OCI-LY3 (cell line): ENCODE data around the gene PRR23B.

Source experiments
- H2AFZ ChIP-seq: fragments of 200-600, 300-600 bp; shearing (Covaris generic); 2 replicates; pipeline ENCODE4 v1.6.0; 2014; ENCODE audit warnings: antibody characterized with exemption, low read depth, low read length
- H3K27ac ChIP-seq: fragments of 200-600, 300-600 bp; sonication (generic); 2 replicates; pipeline ENCODE4 v1.5.1; 2014; ENCODE audit warnings: mild to moderate bottlenecking, low read length, moderate library complexity, mixed read lengths
- H3K27me3 ChIP-seq: fragments of 200-600, 300-600 bp; sonication (generic); 2 replicates; pipeline ENCODE4 v1.6.1; 2014; ENCODE audit warnings: low read depth, low read length, mixed read lengths
- H3K36me3 ChIP-seq: fragments of 200-600, 300-600 bp; sonication (generic); replicated peaks from 2 replicates; pipeline ENCODE3; 2014; ENCODE audit warnings: low read depth, low read length, mixed read lengths
- H3K4me1 ChIP-seq: fragments of 300-600, 200-600 bp; sonication (generic); 2 replicates; pipeline ENCODE4 v1.6.1; 2014; ENCODE audit warnings: low read length, mixed read lengths
- H3K4me2 ChIP-seq: fragments of 200-600, 300-600 bp; sonication (generic); 2 replicates; pipeline ENCODE4 v1.6.1; 2014; ENCODE audit warnings: low read length, mixed read lengths
- H3K4me3 ChIP-seq: fragments of 300-600, 200-600 bp; sonication (generic); 2 replicates; pipeline ENCODE4 v1.5.1; 2014; ENCODE audit warnings: antibody characterized with exemption, mild to moderate bottlenecking, low read length, moderate library complexity
- H3K79me2 ChIP-seq: fragments of 300-600, 200-600 bp; shearing (Covaris generic); 2 replicates; pipeline ENCODE4 v1.6.1; 2014; ENCODE audit warnings: mild to moderate bottlenecking, low read length, mixed read lengths
- H3K9ac ChIP-seq: fragments of 300-600, 200-600 bp; shearing (Covaris generic); 2 replicates; pipeline ENCODE4 v1.6.0; 2014; ENCODE audit warnings: mild to moderate bottlenecking, low read length, moderate library complexity
- H3K9me3 ChIP-seq: fragments of 200-600, 300-600 bp; shearing (Covaris generic); 2 replicates; pipeline ENCODE4 v1.6.1; 2014; ENCODE audit warnings: low read length, mixed read lengths; ENCODE audit not compliant: insufficient read depth
- H4K20me1 ChIP-seq: fragments of 200-600, 300-600 bp; sonication (generic); 2 replicates; pipeline ENCODE4 v1.6.1; 2016; ENCODE audit warnings: low read length, mixed read lengths; ENCODE audit not compliant: insufficient read depth
- EZH2phosphoT487 ChIP-seq: fragments of 200-600 bp; shearing (Covaris generic); IDR thresholded peaks from 2 replicates; pipeline ENCODE4 v1.6.1; 2018; ENCODE audit warnings: antibody characterized with exemption, mixed run types, low read depth
- TF ChIP-seq, protein P1 (sequence below): fragments of 200-600, 300-600 bp; sonication (generic); IDR thresholded peaks from 2 replicates; pipeline ENCODE4 v1.5.1; 2014; ENCODE audit warnings: antibody characterized with exemption, low read length, low read depth

The PRR23B gene

DNA sequence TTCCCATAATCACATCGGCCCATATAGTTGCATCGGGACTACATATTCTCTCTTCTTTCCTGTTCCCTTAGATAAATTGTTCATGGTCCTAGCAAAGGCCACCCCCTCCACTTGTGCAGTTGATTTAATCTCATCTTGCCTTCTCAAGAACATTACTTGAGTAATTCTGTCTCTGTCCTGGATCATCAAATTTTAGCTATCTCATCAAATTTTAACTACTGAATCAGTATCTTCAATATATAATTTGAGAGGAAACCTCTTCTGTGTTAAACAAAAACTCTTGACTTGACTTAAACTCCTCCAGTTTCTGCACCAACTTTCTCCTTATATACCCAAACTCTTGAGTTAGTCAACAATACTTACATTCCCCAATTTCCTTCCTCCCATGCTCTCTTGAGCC lies 4.2 kb upstream of the PRR23B start:
- TF ChIP-seq, protein P1, sequence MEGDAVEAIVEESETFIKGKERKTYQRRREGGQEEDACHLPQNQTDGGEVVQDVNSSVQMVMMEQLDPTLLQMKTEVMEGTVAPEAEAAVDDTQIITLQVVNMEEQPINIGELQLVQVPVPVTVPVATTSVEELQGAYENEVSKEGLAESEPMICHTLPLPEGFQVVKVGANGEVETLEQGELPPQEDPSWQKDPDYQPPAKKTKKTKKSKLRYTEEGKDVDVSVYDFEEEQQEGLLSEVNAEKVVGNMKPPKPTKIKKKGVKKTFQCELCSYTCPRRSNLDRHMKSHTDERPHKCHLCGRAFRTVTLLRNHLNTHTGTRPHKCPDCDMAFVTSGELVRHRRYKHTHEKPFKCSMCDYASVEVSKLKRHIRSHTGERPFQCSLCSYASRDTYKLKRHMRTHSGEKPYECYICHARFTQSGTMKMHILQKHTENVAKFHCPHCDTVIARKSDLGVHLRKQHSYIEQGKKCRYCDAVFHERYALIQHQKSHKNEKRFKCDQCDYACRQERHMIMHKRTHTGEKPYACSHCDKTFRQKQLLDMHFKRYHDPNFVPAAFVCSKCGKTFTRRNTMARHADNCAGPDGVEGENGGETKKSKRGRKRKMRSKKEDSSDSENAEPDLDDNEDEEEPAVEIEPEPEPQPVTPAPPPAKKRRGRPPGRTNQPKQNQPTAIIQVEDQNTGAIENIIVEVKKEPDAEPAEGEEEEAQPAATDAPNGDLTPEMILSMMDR, result no peak
- no peak for TF ChIP-seq EZH2phosphoT487
- no peak overlapping the region for H2AFZ ChIP-seq
- H3K4me1 ChIP-seq, result no peaks in the 10 kb centered on the region
- H3K4me2 ChIP-seq, result no peak overlapping the region
- no peaks in the 10 kb centered on the region; the same call in 1 of the 2 replicates for H3K27me3 ChIP-seq
- H3K79me2 ChIP-seq, result no peaks in the 10 kb centered on the region
- no peak overlapping the region for H3K4me3 ChIP-seq
- H3K27ac ChIP-seq, result no peak overlapping the region
- H4K20me1 ChIP-seq, result no peaks in the 10 kb centered on the region
- H3K36me3 ChIP-seq, result no peaks in the 10 kb centered on the region
- H3K9ac ChIP-seq, result no peak overlapping the region
- no peaks in the 10 kb centered on the region for H3K9me3 ChIP-seq

DNA sequence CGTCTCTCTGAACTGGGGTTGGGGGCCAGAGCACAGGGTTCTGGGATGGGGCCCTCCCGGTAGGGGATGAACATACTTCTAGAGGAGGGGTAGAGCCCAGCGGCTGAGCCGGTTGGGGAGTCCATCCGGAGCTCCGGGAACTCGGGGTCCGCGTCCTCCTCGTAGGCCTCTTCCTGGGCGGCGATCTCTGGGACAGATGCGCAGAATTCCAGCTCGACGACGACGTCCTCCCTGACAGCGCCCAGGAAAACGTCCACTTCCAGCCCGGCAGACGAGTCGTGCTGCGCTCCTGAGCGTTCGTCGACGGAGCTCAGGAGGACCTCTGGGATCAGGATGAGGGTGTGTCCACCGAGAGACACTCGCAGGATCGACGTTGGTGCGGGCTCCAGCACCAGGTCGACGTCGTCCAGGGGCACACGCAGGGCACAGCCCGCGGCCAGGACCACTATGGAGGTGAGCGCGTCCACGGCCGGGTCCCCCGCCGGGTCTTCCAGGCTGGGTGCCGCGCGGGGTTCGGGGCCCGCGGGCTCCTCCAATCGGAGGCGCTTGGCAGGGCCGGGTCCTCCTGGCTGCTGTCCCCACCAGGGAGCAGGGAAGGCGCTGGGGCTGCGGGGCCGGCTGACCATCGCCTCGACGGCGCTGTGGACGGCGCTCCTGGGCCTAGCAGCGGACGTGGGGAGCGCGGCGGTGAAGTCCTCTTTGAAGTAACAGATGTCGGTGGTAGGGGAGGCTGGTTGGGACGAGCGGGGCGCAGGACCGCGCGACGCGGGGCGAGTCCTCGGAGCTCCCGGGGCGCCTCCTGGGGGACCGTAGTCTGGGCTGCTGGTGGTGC lies 474 bp downstream of the PRR23B start:
- Histone ChIP-seq H3K4me3 (no peak overlapping the region), H3K79me2 (no peaks in the 10 kb centered on the region), H3K36me3 (no peaks in the 10 kb centered on the region), H3K4me2 (no peak overlapping the region), H3K4me1 (no peaks in the 10 kb centered on the region), H3K9ac (no peak overlapping the region), H3K27ac (no peak overlapping the region), H2AFZ (no peak overlapping the region), H3K27me3 (no peaks in the 10 kb centered on the region; the same call in 1 of the 2 replicates), H3K9me3 (no peaks in the 10 kb centered on the region), H4K20me1 (no peaks in the 10 kb centered on the region)
- TF ChIP-seq, protein P1, result no peak
- no peak for TF ChIP-seq EZH2phosphoT487

DNA sequence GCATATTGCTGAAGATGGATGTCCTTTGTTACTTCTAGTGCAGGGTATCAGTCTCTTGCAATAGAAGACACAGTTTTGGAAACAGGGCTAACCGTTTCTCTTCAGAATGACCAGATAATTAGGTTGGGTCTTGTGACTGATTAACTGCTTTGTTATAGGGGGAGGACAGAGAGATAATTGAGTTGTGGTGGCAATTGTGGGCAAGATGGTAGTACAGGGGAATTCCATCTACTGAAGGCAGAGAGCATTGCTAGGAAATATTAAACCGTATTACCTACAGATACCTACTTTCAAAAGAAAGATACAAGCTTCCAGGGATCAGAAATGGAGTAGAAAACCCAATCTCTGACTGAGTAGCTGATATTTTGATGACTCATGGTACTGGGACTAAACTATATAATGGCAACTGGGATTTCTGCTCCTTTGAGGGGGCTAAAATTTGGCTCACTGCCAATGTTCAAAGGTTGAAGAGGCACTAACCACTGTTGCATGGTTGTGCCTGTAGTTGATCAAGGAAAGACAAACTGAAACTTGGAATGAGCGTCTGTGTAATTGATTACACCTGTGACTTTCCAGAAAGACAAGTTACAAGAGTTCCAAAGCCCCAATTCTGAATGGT lies 4.2 kb downstream of the PRR23B start:
- H3K27ac ChIP-seq, result no peak overlapping the region
- H3K27me3 ChIP-seq, result no peaks in the 10 kb centered on the region
- TF ChIP-seq EZH2phosphoT487, result no peak
- TF ChIP-seq, protein P1, result no peak
- H3K9me3 ChIP-seq, result no peaks in the 10 kb centered on the region
- H3K4me2 ChIP-seq, result no peak overlapping the region
- H3K9ac ChIP-seq, result no peak overlapping the region
- no peak overlapping the region for H3K4me3 ChIP-seq
- H3K79me2 ChIP-seq, result no peaks in the 10 kb centered on the region
- no peak overlapping the region for H2AFZ ChIP-seq
- H4K20me1 ChIP-seq, result no peaks in the 10 kb centered on the region
- no peaks in the 10 kb centered on the region for H3K4me1 ChIP-seq
- H3K36me3 ChIP-seq, result no peaks in the 10 kb centered on the region

DNA sequence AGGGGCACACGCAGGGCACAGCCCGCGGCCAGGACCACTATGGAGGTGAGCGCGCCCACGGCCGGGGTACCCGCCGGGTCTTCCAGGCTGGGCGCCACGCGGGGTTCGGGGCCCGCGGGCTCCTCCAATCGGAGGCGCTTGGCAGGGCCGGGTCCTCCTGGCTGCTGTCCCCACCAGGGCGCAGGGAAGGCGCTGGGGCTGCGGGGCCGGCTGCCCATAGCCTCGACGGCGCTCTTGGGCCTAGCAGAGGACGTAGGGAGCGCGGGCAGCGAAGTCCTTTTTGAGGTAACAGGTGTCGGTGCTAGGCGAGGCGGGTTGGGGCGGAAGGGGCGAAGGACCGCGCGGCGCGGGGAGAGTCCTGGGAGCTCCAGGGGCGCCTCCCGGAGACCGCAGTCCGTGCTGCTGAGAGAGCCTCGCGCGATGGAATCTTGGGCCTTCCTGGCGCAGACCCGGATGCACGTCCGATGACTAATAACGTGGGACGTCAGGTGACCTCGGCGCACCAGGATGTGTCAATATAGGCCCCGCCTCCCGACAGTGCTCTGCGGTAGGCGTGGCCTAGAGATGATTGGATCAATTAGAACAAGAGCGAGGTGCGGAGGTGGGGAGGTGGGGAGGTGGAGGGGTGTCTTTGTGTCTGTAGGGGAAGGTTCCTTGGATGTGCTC lies 14.5 kb downstream of the PRR23B start, which contains the start of gene PRR23A:
PRR23A (minus strand) TSS at position 218 of the 666 bp plus-strand sequence; CDS start at position 218, 0 bp downstream.
- Histone ChIP-seq H3K27me3 (no peaks in the 10 kb centered on the region), H3K4me3 (no peak within 1 kb of the TSS), H4K20me1 (no peaks in the 10 kb centered on the region), H3K36me3 (no peaks in the 10 kb centered on the region), H3K4me1 (no peaks in the 10 kb centered on the region), H3K4me2 (no peak within 1 kb of the TSS), H3K9ac (no peak within 1 kb of the TSS), H3K9me3 (no peaks in the 10 kb centered on the region), H2AFZ (no peak within 1 kb of the TSS), H3K27ac (no peak within 1 kb of the TSS), H3K79me2 (no peaks in the 10 kb centered on the region)
- TF ChIP-seq, protein P1, result no peak
- TF ChIP-seq EZH2phosphoT487, result no peak
